ENCODE measurements around the gene OR51B5. TPM values are rescaled to one million over a fixed set of nuclear protein-coding genes. Genes with fewer than 3 reads are reported as not detected.
"Not testable (repeated sequence)": the region's sequence is repeated elsewhere in the genome, so short reads cannot be mapped to it uniquely, and the experiment has no call there.

The OR51B5 gene
- total RNA-seq, 1 donor from 2014 or later = 0.82 TPM

GRCh38 chr11:5349550-5349949 is 6.2 kb upstream of the OR51B5 start:
- H3K4me3 Mint-ChIP-seq (ENCODE audit: unreplicated experiment) = no peak overlapping the region
- no peak overlapping the region for H3K27ac Mint-ChIP-seq (ENCODE audit: unreplicated experiment)
- H3K27me3 Mint-ChIP-seq (ENCODE audit: unreplicated experiment) = no peaks in the 10 kb centered on the region
- no peak for DNase-seq (ENCODE audit: low spot score)
- no peaks in the 10 kb centered on the region for H3K36me3 Mint-ChIP-seq (ENCODE audit: low read depth, unreplicated experiment)
- no peaks in the 10 kb centered on the region for H3K9me3 Mint-ChIP-seq (ENCODE audit: unreplicated experiment)
- no peaks in the 10 kb centered on the region for H3K4me1 Mint-ChIP-seq (ENCODE audit: unreplicated experiment)
- TF ChIP-seq, protein P1, sequence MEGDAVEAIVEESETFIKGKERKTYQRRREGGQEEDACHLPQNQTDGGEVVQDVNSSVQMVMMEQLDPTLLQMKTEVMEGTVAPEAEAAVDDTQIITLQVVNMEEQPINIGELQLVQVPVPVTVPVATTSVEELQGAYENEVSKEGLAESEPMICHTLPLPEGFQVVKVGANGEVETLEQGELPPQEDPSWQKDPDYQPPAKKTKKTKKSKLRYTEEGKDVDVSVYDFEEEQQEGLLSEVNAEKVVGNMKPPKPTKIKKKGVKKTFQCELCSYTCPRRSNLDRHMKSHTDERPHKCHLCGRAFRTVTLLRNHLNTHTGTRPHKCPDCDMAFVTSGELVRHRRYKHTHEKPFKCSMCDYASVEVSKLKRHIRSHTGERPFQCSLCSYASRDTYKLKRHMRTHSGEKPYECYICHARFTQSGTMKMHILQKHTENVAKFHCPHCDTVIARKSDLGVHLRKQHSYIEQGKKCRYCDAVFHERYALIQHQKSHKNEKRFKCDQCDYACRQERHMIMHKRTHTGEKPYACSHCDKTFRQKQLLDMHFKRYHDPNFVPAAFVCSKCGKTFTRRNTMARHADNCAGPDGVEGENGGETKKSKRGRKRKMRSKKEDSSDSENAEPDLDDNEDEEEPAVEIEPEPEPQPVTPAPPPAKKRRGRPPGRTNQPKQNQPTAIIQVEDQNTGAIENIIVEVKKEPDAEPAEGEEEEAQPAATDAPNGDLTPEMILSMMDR (IDR thresholded peaks at IDR 0.05; ENCODE audit: unreplicated experiment) = no peak

- Mint-ChIP-seq H3K27me3 (ENCODE audit: unreplicated experiment) (no peaks in the 10 kb centered on the region), H3K4me3 (ENCODE audit: unreplicated experiment) (no peak overlapping the region), H3K27ac (ENCODE audit: unreplicated experiment) (no peak overlapping the region), H3K4me1 (ENCODE audit: unreplicated experiment) (no peaks in the 10 kb centered on the region), H3K9me3 (ENCODE audit: unreplicated experiment) (no peaks in the 10 kb centered on the region), H3K36me3 (ENCODE audit: low read depth, unreplicated experiment) (no peaks in the 10 kb centered on the region)
- DNase-seq (ENCODE audit: low spot score) = no peak
- TF ChIP-seq, protein P1 (IDR thresholded peaks at IDR 0.05; ENCODE audit: unreplicated experiment) = no peak
These were observed 5.3 kb upstream of the OR51B5 start for GRCh38 chr11:5348551-5349194.

DNA sequence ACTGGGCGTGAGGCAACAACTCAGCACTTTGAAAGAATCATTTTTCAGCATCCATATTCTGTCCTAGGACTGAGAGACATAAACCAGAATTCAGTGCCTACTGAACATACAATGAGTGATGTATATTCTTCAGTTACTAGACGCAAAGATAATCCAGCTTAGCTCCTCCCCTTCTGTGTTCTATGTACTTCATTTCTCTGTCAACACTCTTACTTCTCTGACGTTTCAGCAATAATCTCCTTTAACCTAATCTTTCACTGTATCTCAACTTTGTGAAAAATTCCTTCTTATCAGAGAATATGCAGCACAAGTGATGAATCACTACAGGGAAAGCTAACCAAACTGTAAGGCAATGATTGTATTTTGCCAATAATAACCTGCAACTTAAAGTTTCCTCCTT is 2.5 kb upstream of the OR51B5 start:
- TF ChIP-seq, protein P1 (IDR thresholded peaks at IDR 0.05; ENCODE audit: unreplicated experiment) = no peak
- no peak overlapping the region for H3K4me3 Mint-ChIP-seq (ENCODE audit: unreplicated experiment)
- no peak for DNase-seq (ENCODE audit: low spot score)
- H3K36me3 Mint-ChIP-seq (ENCODE audit: low read depth, unreplicated experiment) = no peaks in the 10 kb centered on the region
- H3K27me3 Mint-ChIP-seq (ENCODE audit: unreplicated experiment) = no peaks in the 10 kb centered on the region
- no peaks in the 10 kb centered on the region for H3K4me1 Mint-ChIP-seq (ENCODE audit: unreplicated experiment)
- H3K27ac Mint-ChIP-seq (ENCODE audit: unreplicated experiment) = no peak overlapping the region
- H3K9me3 Mint-ChIP-seq (ENCODE audit: unreplicated experiment) = no peaks in the 10 kb centered on the region

DNA sequence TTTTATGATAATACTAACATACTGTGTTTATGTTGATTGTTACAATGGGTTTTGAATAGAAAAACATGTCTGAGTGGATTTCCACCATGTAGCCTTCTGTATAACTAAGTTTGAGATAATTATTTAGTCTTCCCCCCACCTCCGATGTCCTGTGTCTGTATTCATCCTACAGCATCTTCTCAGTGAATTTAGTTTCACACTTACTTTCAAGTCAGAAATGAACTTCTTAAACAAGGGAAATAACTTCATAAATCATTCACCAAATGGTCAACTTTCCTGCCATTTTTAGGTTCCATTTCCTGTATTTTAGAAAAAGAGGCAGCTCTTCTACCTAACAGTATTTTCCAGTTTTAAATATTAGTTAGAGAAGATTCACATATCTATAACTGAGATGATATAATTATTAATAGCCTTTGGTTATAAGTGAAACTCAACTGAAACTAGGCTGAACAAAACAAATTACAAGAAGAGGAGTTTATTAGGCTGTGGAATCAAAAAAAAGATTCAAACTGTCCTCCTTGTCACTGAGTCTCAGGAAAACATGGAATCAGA is 3.5 kb downstream of the OR51B5 start:
- Mint-ChIP-seq H3K4me1 (ENCODE audit: unreplicated experiment) (no peaks in the 10 kb centered on the region), H3K9me3 (ENCODE audit: unreplicated experiment) (no peaks in the 10 kb centered on the region), H3K27me3 (ENCODE audit: unreplicated experiment) (peaks cover 6% of the 10 kb centered on the region), H3K4me3 (ENCODE audit: unreplicated experiment) (no peak overlapping the region), H3K36me3 (ENCODE audit: low read depth, unreplicated experiment) (no peaks in the 10 kb centered on the region), H3K27ac (ENCODE audit: unreplicated experiment) (no peak overlapping the region)
- TF ChIP-seq, protein P1 (IDR thresholded peaks at IDR 0.05; ENCODE audit: unreplicated experiment) = no peak
- no peak for DNase-seq (ENCODE audit: low spot score)

GRCh38 chr11:5337253-5337652 is 6.1 kb downstream of the OR51B5 start:
- H3K36me3 Mint-ChIP-seq (ENCODE audit: low read depth, unreplicated experiment); H3K9me3 Mint-ChIP-seq (ENCODE audit: unreplicated experiment); H3K27me3 Mint-ChIP-seq (ENCODE audit: unreplicated experiment); H3K4me3 Mint-ChIP-seq (ENCODE audit: unreplicated experiment); H3K27ac Mint-ChIP-seq (ENCODE audit: unreplicated experiment); DNase-seq (ENCODE audit: low spot score); H3K4me1 Mint-ChIP-seq (ENCODE audit: unreplicated experiment): not testable (repeated sequence)
